ENCODE measurements around the gene OTUB1.

Gene OTUB1

GRCh38 chr11:63978551-63979239 is 7.5 kb upstream of the OTUB1 start:
- no peak for DNase-seq

- no peak for DNase-seq
These were observed 6.8 kb upstream of the OTUB1 start for GRCh38 chr11:63979426-63979825.

GRCh38 chr11:63985812-63986155 is 454 bp upstream of the OTUB1 start:
- peak; percentile 71 for DNase-seq

GRCh38 chr11:63986932-63987513 is 785 bp downstream of the OTUB1 start:
- no peak for DNase-seq

GRCh38 chr11:63991558-63991957 is 5.3 kb downstream of the OTUB1 start:
- DNase-seq: no peak

GRCh38 chr11:63993100-63993499 is 6.9 kb downstream of the OTUB1 start:
- DNase-seq: no peak

GRCh38 chr11:63993993-63994392 is 7.8 kb downstream of the OTUB1 start:
- DNase-seq: no peak

- DNase-seq: no peak
These were observed 10.3 kb downstream of the OTUB1 start for GRCh38 chr11:63996512-63996911.

- no peak for DNase-seq
These were observed 11.0 kb downstream of the OTUB1 start for GRCh38 chr11:63997104-63997700.

GRCh38 chr11:63997801-63998337 is 11.6 kb downstream of the OTUB1 start:
- DNase-seq: no peak

- no peak for DNase-seq
These were observed 12.5 kb downstream of the OTUB1 start for GRCh38 chr11:63998558-63999348.

- peak; percentile 67 for DNase-seq
These were observed 13.2 kb downstream of the OTUB1 start for GRCh38 chr11:63999349-64000025.

GRCh38 chr11:64000026-64000739 is 13.9 kb downstream of the OTUB1 start:
- DNase-seq: peak; percentile 69

GRCh38 chr11:64000740-64001483 is 14.7 kb downstream of the OTUB1 start:
- DNase-seq: no peak

- DNase-seq: no peak
These were observed 15.5 kb downstream of the OTUB1 start for GRCh38 chr11:64001484-64002420.

GRCh38 chr11:64003807-64004589 is 17.8 kb downstream of the OTUB1 start:
- no peak for DNase-seq

GRCh38 chr11:64004590-64004984 is 18.3 kb downstream of the OTUB1 start:
- no peak for DNase-seq

- DNase-seq: no peak
These were observed 19.5 kb downstream of the OTUB1 start for GRCh38 chr11:64005691-64006090.

GRCh38 chr11:64006398-64006797 is 20.2 kb downstream of the OTUB1 start:
- no peak for DNase-seq

Data from stimulated activated CD4-positive, alpha-beta T cell treated with anti-CD3 and anti-CD28 coated beads, Interleukin-4, amount 100 ng/mL, for 24 hours (primary cell).